Colonic mucosa (tissue), 4 donors: ENCODE data around the gene SPSB1. TPM values are rescaled to one million over a fixed set of nuclear protein-coding genes. Genes with fewer than 3 reads are reported as not detected.
A peak's percentile ranks its signal among the peaks of the same experiment; 100 is the strongest.

Experiments used
- DNase-seq: peaks from one replicate; pipeline ENCODE4 v3.0.0-alpha.2; 2020
- H3K27ac ChIP-seq: fragments of 200-600 bp; one replicate; pipeline ENCODE4 v1.8.0; 2021
- H3K27me3 ChIP-seq: fragments of 200-600 bp; one replicate; pipeline ENCODE4 v1.8.0; 2021
- H3K36me3 ChIP-seq: fragments of 200-600 bp; one replicate; pipeline ENCODE4 v1.8.0; 2021
- H3K4me1 ChIP-seq: fragments of 200-600 bp; one replicate; pipeline ENCODE4 v1.8.0; 2021; ENCODE audit warnings: mild to moderate bottlenecking
- H3K4me3 ChIP-seq: fragments of 200-600 bp; one replicate; pipeline ENCODE4 v1.8.0; 2021
- H3K9ac ChIP-seq, 2 donors: one replicate each; pipeline ENCODE4 v1.7.0; 2013; ENCODE audit warnings: control low read depth in 2 of 2, low read depth in 2 of 2, low read length in 2 of 2
- H3K9me3 ChIP-seq: fragments of 200-600 bp; one replicate; pipeline ENCODE4 v1.8.0; 2021
- intact Hi-C: fragments of 100-400 bp; cut with DNase I; formaldehyde crosslinking; loops from one replicate; pipeline ENCODE4 v1.14.1; 2022
- total RNA-seq, 2 donors: library from RNA; stranded (reverse); fragmentation: NEBNext Ultra II Directional in 1 of 2; extraction: Animal tissue kit (Norgen Biotek cat#: 25700) in 1 of 2; gene quantifications; one replicate each; pipeline ENCODE4 v1.2.1, GENCODE V29; 2021
- TF ChIP-seq, protein P1 (sequence below): fragments of 200-600 bp; IDR thresholded peaks from one replicate; pipeline ENCODE4 v1.8.0; 2022; ENCODE audit warnings: antibody characterized with exemption, mild to moderate bottlenecking
- donor health status: healthy.
- donor health status: DM: no; HTN: no; CAD: no.
- donor health status: DM: no; HTN: no; CAD: no.

Gene SPSB1
- total RNA-seq, 2 donors from 2014 or later = 14.9 to 28.7 TPM

DNA sequence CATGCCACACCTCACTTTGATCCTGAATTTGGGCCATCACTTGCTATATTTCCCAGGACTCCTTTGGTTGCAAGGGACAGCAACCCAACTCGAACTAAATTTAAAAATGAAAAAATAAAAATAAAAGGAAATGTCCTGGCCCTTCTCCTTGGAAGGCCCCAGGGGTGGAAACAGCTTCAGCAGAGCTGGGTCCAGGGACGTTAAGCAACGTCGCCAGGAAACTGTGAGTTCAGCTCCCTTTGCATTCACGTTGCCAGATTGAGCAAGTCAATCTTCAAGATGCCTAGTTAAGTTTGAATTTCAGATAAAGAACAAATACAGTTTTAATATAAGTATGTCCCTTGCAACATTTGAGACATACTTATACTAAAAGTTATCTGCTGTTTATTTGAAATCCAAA is 14.6 kb upstream of the SPSB1 start:
- Histone ChIP-seq H3K27ac (peak overlapping the region; percentile 82), H3K9me3 (no peaks in the 10 kb centered on the region), H3K4me1 (peaks cover 11% of the 10 kb centered on the region), H3K36me3 (no peaks in the 10 kb centered on the region), H3K27me3 (no peaks in the 10 kb centered on the region), H3K4me3 (no peak overlapping the region), H3K9ac (peak overlapping the region in 1 of 2 donors; percentile 77)
- DNase-seq = no peak
- TF ChIP-seq, protein P1, sequence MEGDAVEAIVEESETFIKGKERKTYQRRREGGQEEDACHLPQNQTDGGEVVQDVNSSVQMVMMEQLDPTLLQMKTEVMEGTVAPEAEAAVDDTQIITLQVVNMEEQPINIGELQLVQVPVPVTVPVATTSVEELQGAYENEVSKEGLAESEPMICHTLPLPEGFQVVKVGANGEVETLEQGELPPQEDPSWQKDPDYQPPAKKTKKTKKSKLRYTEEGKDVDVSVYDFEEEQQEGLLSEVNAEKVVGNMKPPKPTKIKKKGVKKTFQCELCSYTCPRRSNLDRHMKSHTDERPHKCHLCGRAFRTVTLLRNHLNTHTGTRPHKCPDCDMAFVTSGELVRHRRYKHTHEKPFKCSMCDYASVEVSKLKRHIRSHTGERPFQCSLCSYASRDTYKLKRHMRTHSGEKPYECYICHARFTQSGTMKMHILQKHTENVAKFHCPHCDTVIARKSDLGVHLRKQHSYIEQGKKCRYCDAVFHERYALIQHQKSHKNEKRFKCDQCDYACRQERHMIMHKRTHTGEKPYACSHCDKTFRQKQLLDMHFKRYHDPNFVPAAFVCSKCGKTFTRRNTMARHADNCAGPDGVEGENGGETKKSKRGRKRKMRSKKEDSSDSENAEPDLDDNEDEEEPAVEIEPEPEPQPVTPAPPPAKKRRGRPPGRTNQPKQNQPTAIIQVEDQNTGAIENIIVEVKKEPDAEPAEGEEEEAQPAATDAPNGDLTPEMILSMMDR = no peak
- intact Hi-C loops = no loop called here

DNA sequence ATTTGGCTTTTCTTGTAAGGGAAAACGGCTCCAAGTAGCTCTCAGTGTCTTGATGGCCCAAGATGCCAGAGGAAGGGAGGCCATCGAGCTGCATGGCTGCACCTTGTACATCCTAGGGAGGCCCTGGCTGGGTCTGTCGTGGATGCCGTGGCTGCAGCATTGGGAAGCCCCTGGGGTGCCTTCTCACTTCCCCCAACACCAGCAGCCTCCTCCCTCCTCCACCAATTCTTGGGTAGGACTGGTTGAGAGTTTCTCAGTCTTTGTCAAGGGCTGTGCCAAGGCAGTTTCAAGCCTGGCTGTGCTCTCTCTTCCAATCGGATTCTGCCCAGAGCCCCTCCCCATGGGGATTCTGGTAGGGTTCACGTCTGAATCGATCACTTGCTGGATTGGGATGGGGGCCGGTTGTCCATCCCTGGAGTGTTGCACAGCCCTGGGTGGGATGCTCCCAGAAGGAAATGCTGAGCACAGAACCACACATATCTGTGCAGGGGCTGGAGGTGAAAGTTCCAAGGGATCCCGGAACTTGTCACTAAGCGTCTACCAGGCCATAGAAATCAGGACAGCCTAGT is 14.0 kb upstream of the SPSB1 start:
- Histone ChIP-seq H3K4me1 (peaks cover 16% of the 10 kb centered on the region), H3K27ac (peak overlapping the region; percentile 82), H3K27me3 (no peaks in the 10 kb centered on the region), H3K9ac (peak overlapping the region in 1 of 2 donors; percentile 77), H3K36me3 (no peaks in the 10 kb centered on the region), H3K4me3 (no peak overlapping the region), H3K9me3 (no peaks in the 10 kb centered on the region)
- intact Hi-C loops = no loop called here
- DNase-seq = peak; percentile 52
- TF ChIP-seq, protein P1 = no peak

- intact Hi-C loops = no loop called here
- peak; percentile 88 for DNase-seq
- no peaks in the 10 kb centered on the region for H3K36me3 ChIP-seq
- TF ChIP-seq, protein P1 = no peak
- peak overlapping the region; percentile 82 for H3K27ac ChIP-seq
- peak overlapping the region in 1 of 2 donors; percentile 77 for H3K9ac ChIP-seq
- H3K9me3 ChIP-seq = no peaks in the 10 kb centered on the region
- H3K4me3 ChIP-seq = no peak overlapping the region
- peaks cover 17% of the 10 kb centered on the region for H3K4me1 ChIP-seq
- H3K27me3 ChIP-seq = no peaks in the 10 kb centered on the region
Measured at GRCh38 chr1:9279172-9279840, 13.4 kb upstream of the SPSB1 start.

DNA sequence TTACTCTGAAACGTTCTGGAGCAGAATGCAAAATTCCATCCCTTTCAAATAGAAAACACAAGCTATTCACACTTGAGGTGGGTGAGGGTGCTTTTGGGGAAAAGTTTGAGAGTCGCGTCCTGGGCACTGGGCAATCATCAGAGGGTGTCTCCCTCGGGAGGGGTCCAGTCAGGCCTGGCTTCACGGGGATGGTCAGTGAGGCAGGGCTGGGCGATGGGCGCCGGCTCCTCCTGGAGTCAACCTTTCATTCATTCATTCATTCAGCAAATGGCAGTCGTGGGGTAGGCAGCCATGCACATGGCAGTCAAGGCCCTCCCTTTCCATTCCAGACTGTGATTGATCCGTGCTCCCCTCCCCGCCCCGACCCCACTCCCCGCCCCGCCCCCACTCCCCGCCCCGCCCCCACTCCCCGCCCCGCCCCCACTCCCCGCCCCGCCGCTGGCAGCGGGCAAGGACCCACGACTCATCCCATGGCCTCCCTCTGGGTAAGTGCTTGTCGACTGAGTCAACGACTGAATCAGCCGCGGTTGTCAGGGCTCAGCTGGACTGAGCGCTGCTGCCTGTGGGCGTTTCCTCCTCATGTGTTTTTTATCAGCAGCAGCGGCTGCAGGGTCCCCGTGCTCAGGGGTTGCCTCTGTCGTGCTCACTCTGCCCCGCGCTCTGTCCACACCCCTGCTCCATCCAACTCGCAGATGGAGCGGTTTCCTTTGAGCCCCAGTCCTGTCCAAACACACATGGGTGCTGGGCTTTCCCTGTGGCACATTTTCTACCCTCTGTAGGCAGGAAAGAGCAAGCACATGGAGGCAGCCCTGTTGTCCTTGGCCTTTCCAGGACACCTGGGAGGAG is 12.5 kb upstream of the SPSB1 start:
- TF ChIP-seq, protein P1 = no peak
- Histone ChIP-seq H3K4me3 (no peak overlapping the region), H3K4me1 (peaks cover 17% of the 10 kb centered on the region), H3K27ac (peak overlapping the region; percentile 82), H3K9ac (peak overlapping the region; percentile 38 to 77), H3K27me3 (no peaks in the 10 kb centered on the region), H3K9me3 (no peaks in the 10 kb centered on the region), H3K36me3 (no peaks in the 10 kb centered on the region)
- DNase-seq = peak; percentile 68
- intact Hi-C loops = no loop called here

DNA sequence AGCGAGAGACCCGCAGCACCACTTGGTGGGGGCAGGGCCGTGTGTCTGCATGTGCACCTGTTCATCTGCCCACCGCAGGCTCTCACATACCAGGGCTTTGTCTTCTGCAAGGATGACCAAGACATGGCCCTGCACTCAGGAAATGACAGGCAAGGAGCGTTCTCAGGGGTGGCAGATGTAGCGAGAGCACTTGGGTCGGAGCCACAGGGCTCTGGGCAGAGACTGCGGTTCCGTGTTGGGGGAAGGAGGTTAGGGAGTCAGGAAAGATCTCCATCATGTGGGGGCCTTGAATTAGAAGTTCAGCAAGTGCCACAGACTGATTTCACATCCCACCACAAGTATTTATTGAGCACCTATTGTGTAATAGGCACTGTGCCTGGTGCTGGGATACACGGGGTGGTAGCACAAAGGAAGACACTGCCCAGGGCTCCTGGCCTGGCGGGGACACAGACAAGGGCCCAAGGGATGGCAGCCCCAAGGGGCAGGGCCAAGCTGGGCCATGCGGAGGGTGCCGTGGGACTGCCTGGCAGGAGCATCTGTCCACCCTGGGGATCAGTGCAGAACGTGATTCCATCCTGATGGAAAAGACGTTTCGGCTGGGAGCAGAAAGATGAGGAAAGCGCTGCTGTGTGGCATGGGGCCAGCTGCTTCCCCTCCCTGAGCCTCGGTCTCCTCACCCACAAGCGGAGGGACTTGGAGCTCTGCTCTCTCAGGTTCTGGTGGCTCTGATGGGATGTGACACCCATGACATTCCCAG is 11.4 kb upstream of the SPSB1 start:
- Histone ChIP-seq H3K9ac (peak overlapping the region in 1 of 2 donors; percentile 68), H3K36me3 (no peaks in the 10 kb centered on the region), H3K27ac (peak overlapping the region; percentile 67), H3K27me3 (no peaks in the 10 kb centered on the region), H3K4me1 (peaks cover 13% of the 10 kb centered on the region), H3K4me3 (no peak overlapping the region), H3K9me3 (no peaks in the 10 kb centered on the region)
- TF ChIP-seq, protein P1 = no peak
- intact Hi-C loops = no loop called here
- no peak for DNase-seq
